DMS53 treated with DMSO at 0.1 percent for 48 hours (cell line): Measurements from ENCODE around the gene NHSL1.

ENCODE experiments used
- DNase-seq: peaks from one replicate; lab custom pipeline; 2025; ENCODE audit not compliant: unreplicated experiment; lab: John Stamatoyannopoulos, UW

The NHSL1 gene

DNA sequence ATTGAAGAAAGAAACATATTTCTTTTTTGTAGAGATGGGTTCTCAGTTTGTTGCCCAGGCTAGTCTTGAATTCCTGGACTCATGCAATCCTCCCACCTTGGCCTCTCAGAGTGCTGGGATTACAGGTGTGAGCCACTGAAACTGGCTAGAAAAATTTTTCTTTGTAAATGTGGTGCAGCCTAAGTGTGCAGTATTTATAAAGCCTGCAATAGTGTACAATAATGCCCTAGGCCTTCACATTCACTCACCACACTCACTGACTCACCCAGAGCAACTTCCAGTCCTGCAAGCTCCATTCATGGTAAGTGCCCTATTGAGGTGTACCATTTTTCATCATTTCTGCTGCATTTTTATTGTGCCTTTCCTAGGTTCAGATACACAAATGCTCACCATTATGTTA lies 31.4 kb downstream of the NHSL1 start:
- DNase-seq, result no peak

DNA sequence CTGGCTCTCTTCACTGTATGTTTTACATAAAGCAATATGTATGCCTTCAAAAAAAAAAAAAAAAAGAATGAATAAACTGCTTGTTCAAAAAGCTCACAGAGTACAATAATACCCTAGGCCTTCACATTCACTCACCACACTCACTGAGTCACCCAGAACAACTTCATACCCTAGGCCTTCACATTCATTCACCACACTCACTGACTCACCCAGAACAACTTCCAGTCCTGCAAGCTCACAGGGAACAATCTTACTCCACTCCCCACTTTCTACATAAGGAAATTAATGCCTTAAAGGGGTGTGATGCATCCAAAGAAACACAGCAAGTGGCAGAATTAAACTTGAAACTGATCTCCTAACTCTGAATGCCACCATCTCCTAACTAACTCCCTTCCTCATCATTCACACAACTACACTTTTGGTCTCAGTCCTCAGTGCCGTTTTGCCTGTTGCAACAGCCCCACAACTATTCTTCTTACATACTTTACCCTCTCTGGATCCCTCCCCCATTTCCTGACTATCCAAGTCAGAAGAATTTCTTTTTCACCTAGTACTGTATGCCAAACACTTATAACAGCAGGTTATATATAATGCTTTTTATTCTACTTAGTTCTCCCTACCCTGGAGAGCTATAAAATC lies 34.2 kb downstream of the NHSL1 start:
- no peak for DNase-seq

GRCh38 chr6:138464085-138464484 lies 35.2 kb downstream of the NHSL1 start:
- DNase-seq, result no peak

- DNase-seq, result no peak
Measured at GRCh38 chr6:138461647-138462046, 37.6 kb downstream of the NHSL1 start.

DNA sequence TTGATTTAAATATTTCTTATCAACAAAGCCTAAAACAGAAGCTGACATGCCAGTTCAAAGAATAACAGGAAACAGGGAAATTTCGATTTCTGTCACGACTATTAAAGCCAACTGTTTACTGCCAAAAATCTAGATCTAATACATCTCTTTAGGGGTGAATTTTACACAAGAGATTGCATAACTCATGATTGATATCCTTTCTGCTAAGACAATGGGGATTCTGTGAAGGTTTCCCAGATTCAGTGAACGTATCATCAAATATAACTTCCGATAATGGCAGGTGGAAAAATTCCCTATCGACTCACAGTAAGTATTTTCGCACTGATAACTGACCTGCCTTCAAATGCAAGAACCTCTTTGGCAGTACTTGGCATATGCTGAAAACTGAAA lies 42.9 kb downstream of the NHSL1 start:
- no peak for DNase-seq

- no peak for DNase-seq
Measured at GRCh38 chr6:138455746-138456400, 43.4 kb downstream of the NHSL1 start.

DNA sequence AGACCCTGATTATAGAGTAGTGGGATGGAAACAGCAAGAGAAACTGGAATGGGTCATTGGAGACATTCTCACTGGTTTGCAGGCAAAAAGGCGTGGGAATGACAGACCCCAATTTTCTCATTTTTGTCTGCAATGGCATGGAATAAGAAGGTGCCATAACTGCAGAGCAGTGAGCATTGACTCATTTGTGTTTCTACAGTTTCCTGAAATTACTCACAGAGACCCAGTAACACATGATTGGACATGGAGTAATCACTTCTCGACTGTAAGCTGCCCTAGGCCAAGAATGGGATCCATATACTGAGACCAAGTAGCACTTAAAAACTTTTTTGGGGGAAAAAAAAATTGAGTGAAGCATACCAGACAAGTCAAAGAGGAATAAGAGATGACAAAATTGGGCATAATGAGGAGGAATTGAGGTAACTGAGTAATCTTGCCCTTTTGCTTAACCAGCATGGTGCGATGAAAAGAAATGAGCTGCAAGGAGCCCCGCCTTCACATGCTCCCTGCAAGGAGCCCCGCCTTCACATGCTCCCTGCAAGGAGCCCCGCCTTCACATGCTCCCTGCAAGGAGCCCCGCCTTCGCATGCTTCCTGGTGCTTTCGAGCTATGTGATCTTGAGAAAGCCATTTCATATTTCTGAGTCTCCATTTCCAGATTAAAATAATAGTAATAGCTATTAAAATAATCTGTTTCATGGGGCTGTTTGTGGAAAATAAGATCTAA lies 44.1 kb downstream of the NHSL1 start:
- no peak for DNase-seq

DNA sequence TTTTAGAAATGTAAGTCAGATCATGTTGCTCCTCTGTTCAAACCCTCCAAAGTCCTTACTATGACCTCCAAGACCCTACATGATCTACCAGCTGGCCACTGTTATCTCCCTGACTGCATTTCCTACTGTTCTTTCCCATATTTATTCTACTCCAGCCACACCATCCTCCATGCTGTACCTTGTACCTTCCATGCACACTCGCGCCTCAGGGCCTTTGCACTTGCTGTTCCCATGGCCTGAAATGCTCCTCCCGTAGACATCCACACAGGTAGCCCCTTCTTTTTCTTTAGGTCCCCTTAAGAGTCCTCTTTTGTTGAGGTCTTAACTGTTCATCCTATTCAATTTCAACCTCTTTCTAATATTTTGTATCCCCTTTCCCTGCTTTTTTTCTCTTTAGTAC lies 48.3 kb downstream of the NHSL1 start:
- DNase-seq, result no peak

- no peak for DNase-seq
Measured at GRCh38 chr6:138450445-138450844, 48.8 kb downstream of the NHSL1 start.

DNA sequence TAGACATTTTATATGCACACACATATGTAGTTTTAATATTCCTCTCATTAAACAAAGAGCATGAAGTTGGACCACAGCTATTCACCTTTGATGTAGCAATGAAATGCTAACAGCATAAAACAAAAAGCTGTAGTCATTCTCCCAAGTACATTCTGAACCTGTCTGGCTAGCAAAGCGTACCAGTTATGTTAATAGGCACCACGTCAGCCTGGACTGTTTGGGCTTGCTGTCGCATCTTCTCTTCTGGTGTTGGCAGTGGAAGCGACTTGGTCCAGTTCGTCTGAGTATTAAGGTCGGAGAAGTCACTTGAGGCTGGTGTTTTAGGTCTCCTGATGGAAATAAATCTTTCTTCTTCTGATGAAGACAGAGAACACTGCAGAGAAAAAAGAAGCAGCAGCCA lies 52.5 kb downstream of the NHSL1 start:
- no peak for DNase-seq

DNA sequence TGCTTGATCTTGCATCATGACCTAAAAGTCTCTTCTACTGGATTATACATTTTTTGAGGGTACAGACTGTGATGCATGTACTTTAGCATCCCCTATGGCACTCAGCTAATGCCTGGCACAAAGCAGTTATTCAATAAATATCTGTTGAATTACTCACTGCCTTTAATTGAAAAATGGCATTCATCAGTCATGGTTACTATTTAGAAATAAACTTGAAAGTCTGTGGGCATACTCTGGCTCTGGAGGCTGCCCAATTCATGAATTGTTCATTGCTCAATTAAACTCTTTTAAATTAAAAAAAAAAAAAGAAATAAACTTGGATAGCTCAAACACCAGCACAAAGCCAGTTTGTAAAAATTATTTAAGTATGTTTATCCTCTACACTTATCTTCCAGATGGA lies 55.3 kb downstream of the NHSL1 start:
- no peak for DNase-seq

GRCh38 chr6:138442663-138443062 lies 56.6 kb downstream of the NHSL1 start:
- DNase-seq, result no peak

DNA sequence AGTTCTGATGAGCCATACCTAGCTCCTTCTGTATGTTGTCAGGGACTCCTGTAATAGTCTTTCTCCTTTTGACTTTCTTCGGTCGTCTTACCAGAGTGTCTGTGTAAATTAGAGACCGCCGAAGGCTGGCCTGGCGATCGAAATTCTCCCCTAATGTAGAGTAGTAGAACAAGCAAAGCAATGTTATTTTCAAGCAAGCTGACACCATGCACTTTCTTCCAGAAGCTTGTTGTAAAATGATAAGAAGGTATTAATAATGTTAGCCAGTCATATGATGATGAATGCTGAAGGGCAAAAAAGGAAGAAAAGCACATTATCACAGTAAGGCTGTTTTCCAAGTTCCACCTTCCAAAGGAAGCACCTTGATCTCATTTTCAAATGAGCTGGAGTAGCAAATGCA lies 57.3 kb downstream of the NHSL1 start:
- DNase-seq, result no peak

DNA sequence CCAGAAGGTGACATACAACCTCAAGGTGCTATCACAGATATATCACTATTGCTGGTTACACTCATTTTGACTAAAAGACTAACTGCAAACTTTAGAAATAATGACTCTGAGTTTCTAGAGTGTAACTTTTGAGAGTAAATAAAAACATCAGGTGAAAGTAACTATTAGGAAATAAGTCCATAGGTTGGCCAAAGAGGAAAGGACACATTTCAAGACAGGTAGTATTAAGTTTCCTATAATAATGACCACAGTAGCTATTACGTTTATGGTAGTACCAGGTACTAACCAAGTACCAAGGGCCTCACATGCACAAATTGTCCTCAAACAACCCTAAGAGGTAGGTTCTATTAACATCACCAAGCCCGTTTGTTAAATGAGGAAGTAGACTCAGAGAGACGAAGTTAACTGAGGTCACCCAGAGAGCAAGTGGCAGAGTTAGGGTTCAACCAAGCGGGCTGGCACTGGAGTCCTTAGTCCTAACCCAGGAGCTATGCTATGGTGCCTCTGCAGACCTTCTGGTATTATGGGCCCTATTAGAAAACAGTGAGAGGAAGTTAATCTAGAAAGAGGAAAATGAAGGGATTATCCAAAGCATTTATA lies 58.4 kb downstream of the NHSL1 start:
- no peak for DNase-seq

DNA sequence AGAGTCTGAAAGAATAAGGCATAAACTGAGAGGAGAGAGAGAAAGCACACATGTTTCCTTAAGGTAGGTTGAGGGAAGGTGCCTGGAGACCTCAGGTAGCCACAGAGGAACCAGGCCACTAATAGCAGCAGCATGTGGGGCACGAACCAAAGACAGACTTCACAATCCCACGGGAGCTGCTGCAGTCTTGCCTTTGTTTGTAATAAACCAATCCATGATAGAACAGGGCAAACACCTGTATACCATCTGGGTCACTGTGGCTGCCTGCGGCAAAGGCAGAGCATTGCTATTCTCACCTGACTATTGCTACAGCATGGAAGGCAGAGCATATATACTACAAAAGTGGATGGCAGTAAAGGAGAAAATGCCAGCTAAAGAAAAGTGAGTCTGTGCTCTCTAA lies 59.0 kb downstream of the NHSL1 start:
- DNase-seq, result no peak

DNA sequence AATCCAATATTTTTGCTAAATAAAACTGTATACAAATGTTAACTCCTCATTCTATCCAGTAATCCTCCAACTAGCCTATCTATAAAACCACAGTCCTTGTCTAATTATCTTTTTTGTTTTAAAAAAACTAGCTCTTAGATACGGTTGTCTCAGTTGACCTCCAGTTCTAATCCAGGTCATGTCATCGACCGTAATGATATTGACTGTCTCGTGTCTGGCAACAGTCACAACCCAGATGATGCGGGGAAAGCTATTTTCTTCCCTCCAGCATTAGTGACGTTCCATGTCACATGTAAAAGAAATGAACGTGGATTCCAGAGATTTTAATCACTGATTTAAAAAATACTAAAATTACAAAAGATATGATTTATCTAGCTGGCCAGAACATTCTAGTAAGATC lies 59.7 kb downstream of the NHSL1 start:
- DNase-seq, result no peak

DNA sequence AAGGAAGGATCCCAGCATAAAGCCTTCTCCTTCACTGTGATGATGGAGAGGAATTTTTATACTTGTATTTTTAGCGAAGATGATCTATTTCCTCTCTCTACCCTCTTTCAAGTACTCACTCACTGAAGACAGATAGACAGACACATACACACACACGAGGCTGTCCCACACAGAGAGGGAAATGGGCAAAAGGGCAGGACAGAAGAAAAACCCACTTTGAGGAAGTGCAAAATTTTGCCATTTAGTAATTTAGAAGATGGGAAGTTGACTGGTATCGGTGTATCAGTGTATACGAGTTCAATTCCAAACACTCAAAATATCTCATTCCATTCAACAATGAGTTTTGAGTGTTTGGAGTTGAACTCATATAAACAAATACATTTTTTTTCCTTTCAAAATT lies 64.4 kb downstream of the NHSL1 start:
- no peak for DNase-seq

DNA sequence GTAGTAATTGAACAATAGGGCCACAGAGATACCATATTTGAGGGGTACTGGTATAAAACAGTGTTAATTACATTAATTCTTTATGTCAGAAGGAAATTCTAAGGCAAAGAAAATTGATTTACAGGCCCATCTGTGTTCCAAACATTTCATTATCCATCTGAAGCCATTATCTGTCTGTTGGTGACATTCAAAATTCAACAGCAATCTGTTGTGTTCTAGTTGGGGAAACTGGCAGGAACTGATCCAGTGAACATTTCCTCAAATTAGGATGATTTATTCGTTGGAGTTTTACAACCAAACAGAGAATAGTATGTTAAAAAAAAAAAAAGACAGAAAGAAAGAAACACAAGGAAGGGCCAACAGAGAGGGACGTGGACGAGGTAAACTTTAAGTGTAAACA lies 65.2 kb downstream of the NHSL1 start:
- no peak for DNase-seq

DNA sequence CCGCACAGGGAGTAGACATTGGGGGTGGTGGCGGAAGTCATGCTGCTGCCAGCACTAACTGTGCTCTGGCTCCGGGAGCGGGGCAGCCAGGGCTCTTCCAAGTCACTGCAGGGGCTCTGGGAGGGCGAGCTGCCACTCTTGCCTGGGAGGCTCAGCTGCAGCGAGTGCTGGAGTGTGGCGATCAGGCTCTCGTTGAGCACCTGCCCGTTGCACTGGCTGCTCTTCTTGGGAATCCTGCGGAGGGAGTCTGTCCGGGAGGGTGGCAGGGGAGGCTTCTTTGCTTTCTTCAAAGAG lies 67.3 kb downstream of the NHSL1 start:
- no peak for DNase-seq

DNA sequence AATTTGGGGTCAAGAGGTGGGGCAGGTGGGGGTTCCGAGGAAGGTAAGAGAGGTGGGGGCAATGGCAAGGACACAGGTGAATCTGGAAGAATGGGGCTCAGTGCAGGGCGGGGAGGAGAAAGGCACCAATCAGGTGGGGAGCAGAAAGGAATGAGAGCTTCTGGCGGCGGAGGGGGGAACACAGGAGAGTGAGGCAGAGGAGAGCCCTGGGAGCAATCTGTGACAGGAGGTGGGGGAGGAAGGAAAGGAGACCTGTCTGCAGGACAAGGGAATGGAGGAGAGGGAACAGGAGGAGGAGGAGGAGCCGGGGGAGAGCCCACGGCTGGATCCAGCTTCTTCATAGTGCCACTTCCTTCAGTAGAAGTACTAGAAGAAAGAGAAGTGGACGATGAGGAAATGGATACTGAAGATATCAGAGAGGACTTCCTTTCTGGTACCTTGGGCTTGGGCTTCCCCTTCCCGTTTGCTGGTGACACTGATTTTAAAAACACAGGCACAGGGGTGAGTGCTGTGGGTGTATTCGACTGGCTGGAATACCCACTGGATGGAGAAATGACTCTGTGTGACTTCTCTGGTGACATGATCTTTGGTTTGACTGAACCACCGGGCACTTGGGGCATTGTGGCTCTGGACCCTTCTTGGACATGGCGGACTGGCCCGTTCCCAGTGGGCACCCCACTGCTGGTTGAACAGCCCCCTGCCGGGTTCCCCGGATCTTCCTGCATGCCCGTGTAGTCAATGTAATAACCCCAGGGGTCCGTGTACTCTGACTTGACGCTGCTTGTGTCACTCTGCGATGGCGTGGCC lies 67.8 kb downstream of the NHSL1 start:
- DNase-seq, result no peak

GRCh38 chr6:138430361-138431145 lies 68.7 kb downstream of the NHSL1 start:
- no peak for DNase-seq
